HepG2 (cell line): ENCODE results near the gene RAB2B. TPM values are rescaled to one million over a fixed set of nuclear protein-coding genes. Genes with fewer than 3 reads are reported as not detected.

ENCODE experiments used
- ARID2 ChIP-seq: sonication (generic); formaldehyde crosslinking; IDR thresholded peaks from 2 replicates; pipeline ENCODE4 v1.8.1; 2022; ENCODE audit warnings: mild to moderate bottlenecking, missing genetic modification reagents, borderline replicate concordance
- ATM ChIP-seq: fragments of 450-650 bp; IDR thresholded peaks from 2 replicates; pipeline ENCODE4 v1.7.1; 2017; ENCODE audit warnings: mild to moderate bottlenecking, borderline replicate concordance
- CREB3 ChIP-seq: sonication (generic); formaldehyde crosslinking; IDR thresholded peaks from 2 replicates; pipeline ENCODE4 v1.5.0; 2020; ENCODE audit warnings: missing genetic modification reagents
- DNMT1 ChIP-seq: sonication (generic); formaldehyde crosslinking; IDR thresholded peaks from 2 replicates; pipeline ENCODE4 v1.5.1; 2020; ENCODE audit warnings: mild to moderate bottlenecking, missing genetic modification reagents
- HIVEP1 ChIP-seq: sonication (generic); formaldehyde crosslinking; IDR thresholded peaks from 2 replicates; pipeline ENCODE4 v1.4.0; 2020; ENCODE audit warnings: mild to moderate bottlenecking, missing genetic modification reagents
- ISX ChIP-seq: sonication (generic); formaldehyde crosslinking; conservative IDR thresholded peaks from 2 replicates; pipeline ENCODE4 v1.5.0; 2020; ENCODE audit warnings: missing genetic modification reagents
- KDM5B ChIP-seq: sonication (generic); formaldehyde crosslinking; IDR thresholded peaks from 2 replicates; pipeline ENCODE4 v1.4.0; 2020; ENCODE audit warnings: missing genetic modification reagents, mild to moderate bottlenecking, borderline replicate concordance
- KMT2A ChIP-seq: sonication (generic); formaldehyde crosslinking; IDR thresholded peaks from 2 replicates; pipeline ENCODE4 v1.4.0; 2020; ENCODE audit warnings: missing genetic modification reagents
- MXD1 ChIP-seq: sonication (generic); formaldehyde crosslinking; IDR thresholded peaks from 2 replicates; pipeline ENCODE4 v1.4.0; 2020; ENCODE audit warnings: mild to moderate bottlenecking, missing genetic modification reagents
- SAFB2 ChIP-seq: sonication (generic); formaldehyde crosslinking; IDR thresholded peaks from 2 replicates; pipeline ENCODE4 v1.5.1; 2020; ENCODE audit warnings: missing genetic modification reagents, low read depth, mild to moderate bottlenecking, borderline replicate concordance
- SMC3 ChIP-seq: IDR thresholded peaks from 2 replicates; pipeline ENCODE4 v1.6.1; 2011; ENCODE audit warnings: low read length, improper control_type of control experiment
- WIZ ChIP-seq: sonication (generic); formaldehyde crosslinking; IDR thresholded peaks from 2 replicates; pipeline ENCODE4 v1.5.1; 2020; ENCODE audit warnings: mild to moderate bottlenecking, missing genetic modification reagents
- ZFP1 ChIP-seq: IDR thresholded peaks from 2 replicates; pipeline ENCODE4 v1.6.1; 2016
- ZNF264 ChIP-seq: sonication (generic); formaldehyde crosslinking; IDR thresholded peaks from 2 replicates; pipeline ENCODE4 v1.4.0; 2020; ENCODE audit warnings: missing genetic modification reagents
- ZNF318 ChIP-seq: sonication (generic); formaldehyde crosslinking; IDR thresholded peaks from 2 replicates; pipeline ENCODE4 v1.4.0; 2020; ENCODE audit warnings: mild to moderate bottlenecking, missing genetic modification reagents
- ZNF451 ChIP-seq: sonication (generic); formaldehyde crosslinking; IDR thresholded peaks from 2 replicates; pipeline ENCODE4 v1.5.0; 2020; ENCODE audit warnings: mild to moderate bottlenecking, missing genetic modification reagents
- ZNF576 ChIP-seq: sonication (generic); formaldehyde crosslinking; IDR thresholded peaks from 2 replicates; pipeline ENCODE4 v1.4.0; 2020; ENCODE audit warnings: mild to moderate bottlenecking, missing genetic modification reagents
- ZNF629 ChIP-seq: sonication (generic); formaldehyde crosslinking; conservative IDR thresholded peaks from 2 replicates; pipeline ENCODE4 v1.5.0; 2020; ENCODE audit warnings: missing genetic modification reagents
- ZNF775 ChIP-seq: sonication (generic); formaldehyde crosslinking; IDR thresholded peaks from 2 replicates; pipeline ENCODE4 v1.4.0; 2020; ENCODE audit warnings: missing genetic modification reagents, mild to moderate bottlenecking, moderate library complexity, borderline replicate concordance
- polyA plus RNA-seq, 8 experiments: library from polyadenylated mRNA; depleted of rRNA in 3 of 8; stranded (reverse) in 7 of 8; unstranded in 1 of 8; fragments of >200 nt; fragmentation: Illumina TruSeq in 4 of 8; extraction: Trizol in 4 of 8; gene quantifications; 2 replicates each; pipeline versions ENCODE4 v1.2.1 to v1.2.3, GENCODE V29; 2011 to 2016; ENCODE audit warnings: low read depth in 4 of 8, missing spikeins in 1 of 8, mixed read lengths in 1 of 8; ENCODE audit not compliant: insufficient read depth in 1 of 8
- total RNA-seq, 5 experiments: library from RNA; depleted of rRNA; stranded (reverse); fragments of >200 nt; fragmentation: Illumina TruSeq; extraction: Trizol; gene quantifications; 2 replicates each; pipeline ENCODE4 v1.2.3, GENCODE V29; 2016; ENCODE audit warnings: low read depth in 1 of 5
- TF ChIP-seq, protein P1 (sequence below): sonication (generic); formaldehyde crosslinking; IDR thresholded peaks from 2 replicates; pipeline ENCODE4 v1.8.0; 2022; ENCODE audit warnings: low read depth, missing genetic modification reagents

RAB2B gene
- total and polyA plus RNA-seq, 2 of the 13 experiments (the other 11 are each of a cell fraction or from before 2014, with no cell fraction given), result 36.0 to 60.6 TPM

DNA sequence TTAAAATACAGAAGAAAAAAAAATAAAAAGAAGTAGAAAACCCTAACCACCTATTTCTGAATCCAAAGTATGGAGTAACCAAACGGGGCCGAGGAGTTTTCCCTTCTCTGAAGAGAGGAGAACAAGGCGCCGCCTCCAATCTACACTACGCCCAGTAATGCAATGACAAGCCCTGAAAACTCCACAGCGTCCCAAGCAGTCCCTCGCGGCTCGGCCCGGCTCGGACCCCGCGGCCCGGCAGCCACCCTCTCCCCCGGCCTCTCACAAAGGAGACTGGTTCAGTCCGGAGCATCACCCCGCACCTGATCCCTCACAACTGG is 21.2 kb downstream of the RAB2B start (continued):
- no peak for TF ChIP-seq ZNF318 (CRISPR knock-in tag)
- TF ChIP-seq MXD1 (CRISPR knock-in tag), result no peak
- no peak for TF ChIP-seq ZNF451
- TF ChIP-seq ARID2 (CRISPR knock-in tag), result no peak
- TF ChIP-seq SMC3, result no peak
- no peak for TF ChIP-seq WIZ (CRISPR knock-in tag)
- 0 out of 2 replicates have a peak, but pooled peaks have one; percentile 47 for TF ChIP-seq ZNF775 (CRISPR knock-in tag)
- no peak for TF ChIP-seq SAFB2 (CRISPR knock-in tag)
- no peak for TF ChIP-seq KDM5B (CRISPR knock-in tag)
- TF ChIP-seq ATM, result no peak
- TF ChIP-seq HIVEP1 (CRISPR knock-in tag), result peak; percentile 73; the same call in 1 of the 2 replicates
- no peak for TF ChIP-seq ZNF576 (CRISPR knock-in tag)
- TF ChIP-seq DNMT1, result 0 out of 2 replicates have a peak, but pooled peaks have one; percentile 22
- TF ChIP-seq ISX (CRISPR knock-in tag), result no peak
- TF ChIP-seq ZFP1 (CRISPR knock-in tag), result no peak
- TF ChIP-seq ZNF264 (CRISPR knock-in tag), result no peak
- TF ChIP-seq, protein P1, sequence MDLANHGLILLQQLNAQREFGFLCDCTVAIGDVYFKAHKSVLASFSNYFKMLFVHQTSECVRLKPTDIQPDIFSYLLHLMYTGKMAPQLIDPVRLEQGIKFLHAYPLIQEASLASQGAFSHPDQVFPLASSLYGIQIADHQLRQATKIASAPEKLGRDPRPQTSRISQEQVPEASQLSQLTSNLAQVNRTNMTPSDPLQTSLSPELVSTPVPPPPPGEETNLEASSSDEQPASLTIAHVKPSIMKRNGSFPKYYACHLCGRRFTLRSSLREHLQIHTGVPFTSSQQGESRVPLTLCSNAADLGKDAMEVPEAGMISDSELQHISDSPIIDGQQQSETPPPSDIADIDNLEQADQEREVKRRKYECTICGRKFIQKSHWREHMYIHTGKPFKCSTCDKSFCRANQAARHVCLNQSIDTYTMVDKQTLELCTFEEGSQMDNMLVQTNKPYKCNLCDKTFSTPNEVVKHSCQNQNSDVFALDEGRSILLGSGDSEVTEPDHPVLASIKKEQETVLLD (CRISPR knock-in tag), result no peak
- 0 out of 2 replicates have a peak, but pooled peaks have one; percentile 22 for TF ChIP-seq CREB3 (CRISPR knock-in tag)
- TF ChIP-seq ZNF629 (CRISPR knock-in tag), result no peak
- TF ChIP-seq KMT2A, result no peak
